Esophagus squamous epithelium (tissue), 5 donors: ENCODE measurements around the gene FOXO6. TPM values are rescaled to one million over a fixed set of nuclear protein-coding genes. Genes with fewer than 3 reads are reported as not detected.

Source experiments
- DNase-seq: peaks from one replicate; lab custom pipeline; 2025; lab: John Stamatoyannopoulos, UW
- H3K27ac ChIP-seq, 4 donors: fragments of 200-600 bp; sonication (generic); one replicate each; pipeline ENCODE4 v1.5.1; 2016 to 2019; ENCODE audit warnings: mild to moderate bottlenecking in 1 of 4
- H3K27me3 ChIP-seq, 4 donors: fragments of 200-600 bp; sonication (generic); 1 replicate in 3 of 4; 2 replicates in 1 of 4; pipeline versions ENCODE4 v1.5.1 to v1.6.0; 2017 to 2021; ENCODE audit warnings: antibody characterized with exemption in 1 of 4
- H3K36me3 ChIP-seq, 3 donors: fragments of 200-600 bp; sonication (generic); one replicate each; pipeline ENCODE4 v1.5.1; 2016 to 2019
- H3K4me1 ChIP-seq, 3 donors: fragments of 200-600 bp; sonication (generic); one replicate each; pipeline ENCODE4 v1.5.1; 2017 to 2019
- H3K4me3 ChIP-seq, 4 donors: fragments of 200-600 bp; sonication (generic); 1 replicate in 3 of 4; 2 replicates in 1 of 4; pipeline ENCODE4 v1.5.1; 2016 to 2019; ENCODE audit warnings: mild to moderate bottlenecking in 2 of 4, moderate library complexity in 1 of 4
- H3K9me3 ChIP-seq, 3 donors: fragments of 200-600 bp; sonication (generic); one replicate each; pipeline ENCODE4 v1.5.1; 2016 to 2019
- CTCF ChIP-seq, 6 experiments: fragments of 450-650 bp in 4 of 6; fragments of 200-600 bp in 2 of 6; sonication (generic) in 2 of 6; IDR thresholded peaks; one replicate each; pipeline ENCODE4 v1.5.1; 2016 to 2019; ENCODE audit warnings: antibody characterized with exemption in 6 of 6, mild to moderate bottlenecking in 4 of 6, moderate library complexity in 4 of 6
- POLR2A ChIP-seq, 4 donors: fragments of 450-650 bp; IDR thresholded peaks; one replicate each; pipeline ENCODE4 v1.6.1; 2017; ENCODE audit warnings: antibody characterized with exemption in 4 of 4, mild to moderate bottlenecking in 4 of 4, moderate library complexity in 3 of 4
- WGBS, 2 donors: methylation state at CpG; one replicate each; pipeline ENCODE4 v1.1.5; 2018; 5-methylcytosine and 5-hydroxymethylcytosine counted together
- intact Hi-C: fragments of 100-400 bp; cut with DNase I; formaldehyde crosslinking; loops from one replicate; pipeline ENCODE4 v1.15.0; 2022
- total RNA-seq, 4 donors: library from RNA; depleted of rRNA; stranded (reverse); fragments of >200 nt; gene quantifications; one replicate each; pipeline ENCODE4 v1.1.0, GENCODE V29; 2016
- donor health status: DM: yes; HTN: yes; CAD: no.

FOXO6 gene
- total RNA-seq, 4 donors from 2014 or later: 0.18 to 0.53 (median 0.38) TPM; not detected in 1

- 80 to 84% methylated on average over 6 of the region's 6 CpGs for WGBS, 2 donors
- intact Hi-C loops: no loop called here
- no peak for DNase-seq
- Histone ChIP-seq H3K4me3 (no peak overlapping the region), H3K9me3 (no peaks in the 10 kb centered on the region), H3K4me1 (peaks cover 0 to 5% (median 0%) of the 10 kb centered on the region in 3 donors), H3K27me3 (no peaks in the 10 kb centered on the region), H3K27ac (no peak overlapping the region), H3K36me3 (no peaks in the 10 kb centered on the region)
- no peak for TF ChIP-seq POLR2A (IDR thresholded peaks at IDR 0.05)
- TF ChIP-seq CTCF (IDR thresholded peaks at IDR 0.05): no peak
These were observed 9.7 kb upstream of the FOXO6 start for GRCh38 chr1:41351262-41352151.

- DNase-seq: no peak
- intact Hi-C loops: no loop called here
- Histone ChIP-seq H3K4me3 (no peak overlapping the region), H3K4me1 (peaks cover 4 to 15% (median 9%) of the 10 kb centered on the region in 3 donors), H3K27ac (no peak overlapping the region), H3K27me3 (no peaks in the 10 kb centered on the region), H3K9me3 (no peaks in the 10 kb centered on the region), H3K36me3 (no peaks in the 10 kb centered on the region)
- 78 to 84% methylated on average over 8 of the region's 9 CpGs for WGBS, 2 donors
- no peak for TF ChIP-seq POLR2A (IDR thresholded peaks at IDR 0.05)
- TF ChIP-seq CTCF (IDR thresholded peaks at IDR 0.05): no peak
These were observed 7.5 kb upstream of the FOXO6 start for GRCh38 chr1:41353744-41354143.

- Histone ChIP-seq H3K4me1 (peaks cover 4 to 27% (median 9%) of the 10 kb centered on the region in 3 donors), H3K9me3 (no peaks in the 10 kb centered on the region), H3K36me3 (no peaks in the 10 kb centered on the region), H3K4me3 (no peak overlapping the region), H3K27ac (no peak overlapping the region), H3K27me3 (no peaks in the 10 kb centered on the region)
- intact Hi-C loops: no loop called here
- 57 to 88% methylated on average over 1 to 3 of the region's 3 CpGs for WGBS, 2 donors
- no peak for DNase-seq
- TF ChIP-seq POLR2A (IDR thresholded peaks at IDR 0.05): no peak
- TF ChIP-seq CTCF (IDR thresholded peaks at IDR 0.05): no peak
These were observed 6.3 kb upstream of the FOXO6 start for GRCh38 chr1:41354956-41355355.

GRCh38 chr1:41355356-41355755 is 5.9 kb upstream of the FOXO6 start:
- DNase-seq: no peak
- 100% methylated on average over 1 of the region's 1 CpG for WGBS, 2 donors
- no peak for TF ChIP-seq CTCF (IDR thresholded peaks at IDR 0.05)
- no peak for TF ChIP-seq POLR2A (IDR thresholded peaks at IDR 0.05)
- Histone ChIP-seq H3K4me3 (no peak overlapping the region), H3K36me3 (no peaks in the 10 kb centered on the region), H3K27ac (no peak overlapping the region), H3K9me3 (no peaks in the 10 kb centered on the region), H3K27me3 (no peaks in the 10 kb centered on the region), H3K4me1 (peaks cover 5 to 31% (median 9%) of the 10 kb centered on the region in 3 donors)
- intact Hi-C loops: no loop called here

- WGBS, 2 donors: 66 to 72% methylated on average over 5 to 6 of the region's 6 CpGs
- Histone ChIP-seq H3K9me3 (no peaks in the 10 kb centered on the region), H3K36me3 (no peaks in the 10 kb centered on the region), H3K4me1 (peaks cover 8 to 35% (median 9%) of the 10 kb centered on the region in 3 donors), H3K4me3 (no peak overlapping the region), H3K27me3 (no peaks in the 10 kb centered on the region), H3K27ac (no peak overlapping the region)
- no peak for DNase-seq
- intact Hi-C loops: no loop called here
- TF ChIP-seq CTCF (IDR thresholded peaks at IDR 0.05): no peak
- no peak for TF ChIP-seq POLR2A (IDR thresholded peaks at IDR 0.05)
These were observed 5.5 kb upstream of the FOXO6 start for GRCh38 chr1:41355761-41356160.
